M059J (cell line): ENCODE results near the gene DNAH9. TPM values are rescaled to one million over a fixed set of nuclear protein-coding genes. Genes with fewer than 3 reads are reported as not detected.

Source experiments
- DNase-seq: peaks from one replicate; pipeline ENCODE4 v3.0.0-alpha.2; 2012; ENCODE audit warnings: low read depth
- total RNA-seq: library from RNA; depleted of rRNA; stranded (reverse); fragments of >200 nt; shearing (Covaris generic); gene quantifications from 2 replicates; pipeline ENCODE4 v1.2.3, GENCODE V29; 2014

Gene DNAH9
- total RNA-seq, 1 experiment from 2014 or later: not detected

DNA sequence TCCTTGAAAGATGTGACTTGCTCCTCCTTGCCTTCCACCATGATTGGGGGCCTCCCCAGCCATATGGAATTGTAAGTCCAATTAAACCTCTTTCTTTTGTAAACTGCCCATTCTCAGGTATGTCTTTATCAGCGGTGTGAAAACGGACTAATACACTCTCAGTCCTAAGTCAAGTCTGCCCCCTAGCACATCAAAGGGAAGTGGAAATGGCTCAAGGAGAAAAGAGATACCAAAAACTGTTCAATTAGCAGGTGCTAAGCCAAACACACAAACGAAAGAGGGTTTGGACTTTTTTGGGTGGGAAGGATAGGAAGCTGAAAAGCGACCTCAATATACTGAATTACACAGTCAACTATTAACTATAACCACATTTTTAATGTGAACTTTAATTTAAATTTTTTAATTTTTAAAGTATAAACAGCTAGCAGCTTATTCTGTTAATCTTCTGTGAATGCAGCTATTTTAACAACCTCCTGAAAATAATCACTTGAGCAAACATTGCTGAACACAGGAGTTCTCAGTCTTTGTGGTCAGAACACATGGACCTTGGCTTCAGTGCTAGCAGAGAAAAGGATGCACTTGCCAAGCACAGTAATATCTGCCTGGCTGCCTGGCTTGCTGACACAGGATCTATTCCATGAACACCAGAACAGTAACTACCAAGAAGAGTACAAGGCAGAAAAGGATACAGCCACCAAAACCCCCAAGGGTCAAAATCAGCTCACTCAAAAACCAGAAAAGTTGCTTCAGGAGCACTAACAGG, 388.1 kb downstream of the DNAH9 start:
- no peak for DNase-seq

DNA sequence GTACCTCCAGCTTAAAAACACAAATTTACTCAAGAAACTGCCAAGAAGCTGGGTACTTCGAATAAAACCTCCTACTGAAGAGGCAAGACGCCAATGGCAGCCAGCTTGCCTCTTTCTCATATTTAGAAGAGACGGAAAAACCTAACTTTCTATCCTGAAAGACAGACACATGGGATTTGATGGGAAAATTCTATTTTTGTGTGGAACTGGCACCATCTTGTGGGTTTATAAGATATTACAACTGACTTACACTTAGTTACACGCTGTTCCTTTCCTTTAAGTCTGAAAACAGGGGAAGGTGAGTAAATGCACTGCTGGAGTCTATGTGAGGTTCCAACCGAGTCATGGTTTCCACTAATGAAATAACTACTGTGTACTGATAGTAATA, 388.7 kb downstream of the DNAH9 start:
- peak; percentile 43 for DNase-seq

DNA sequence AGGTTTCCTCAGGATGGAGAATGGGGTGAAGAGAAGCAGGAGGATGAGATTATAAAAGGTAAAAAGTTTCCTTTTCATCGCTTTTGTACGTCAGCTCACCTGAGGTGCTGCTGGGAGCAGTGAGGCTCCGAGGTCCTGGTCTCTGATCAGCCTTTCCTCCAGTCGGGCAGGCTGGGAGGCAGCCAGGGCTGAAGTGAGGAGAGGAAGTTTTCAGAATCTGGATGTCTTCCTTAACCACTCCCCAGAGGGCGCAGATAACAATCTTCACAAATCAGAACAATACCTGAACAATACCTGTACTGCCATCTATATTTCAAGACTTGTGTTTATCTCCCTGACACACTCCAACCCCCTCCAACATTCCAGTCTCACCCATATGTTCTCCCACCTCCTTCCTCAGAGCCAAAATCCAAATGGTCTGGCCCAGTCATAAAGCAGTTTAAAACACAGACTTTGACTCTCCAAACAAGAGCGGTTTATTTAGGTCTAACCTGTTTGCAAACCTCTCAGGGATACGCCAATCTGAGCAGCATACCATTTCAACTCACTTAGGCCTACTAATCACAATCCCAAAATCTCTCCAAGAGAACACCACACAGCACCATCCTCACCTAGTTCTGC, 392.2 kb downstream of the DNAH9 start:
- no peak for DNase-seq

DNA sequence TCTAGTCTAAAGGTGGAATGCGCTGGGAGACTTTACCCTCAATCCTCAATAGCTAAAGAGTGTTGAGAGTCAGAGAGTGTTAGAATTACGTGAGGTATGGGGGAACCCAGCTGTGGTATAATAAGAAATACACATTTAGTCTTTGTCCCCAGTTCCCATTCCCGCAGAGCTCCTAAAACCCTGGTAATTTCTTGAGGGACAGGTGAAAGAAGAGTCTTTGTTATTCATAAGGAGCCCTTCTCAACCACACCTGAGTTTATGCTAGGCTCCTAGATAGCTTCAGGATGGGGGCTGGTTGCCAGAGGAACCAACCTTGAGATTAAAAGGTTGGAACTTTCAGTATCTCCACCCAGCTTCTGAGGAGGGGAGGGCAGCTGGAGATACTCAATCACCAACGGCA, 393.2 kb downstream of the DNAH9 start:
- no peak for DNase-seq

DNA sequence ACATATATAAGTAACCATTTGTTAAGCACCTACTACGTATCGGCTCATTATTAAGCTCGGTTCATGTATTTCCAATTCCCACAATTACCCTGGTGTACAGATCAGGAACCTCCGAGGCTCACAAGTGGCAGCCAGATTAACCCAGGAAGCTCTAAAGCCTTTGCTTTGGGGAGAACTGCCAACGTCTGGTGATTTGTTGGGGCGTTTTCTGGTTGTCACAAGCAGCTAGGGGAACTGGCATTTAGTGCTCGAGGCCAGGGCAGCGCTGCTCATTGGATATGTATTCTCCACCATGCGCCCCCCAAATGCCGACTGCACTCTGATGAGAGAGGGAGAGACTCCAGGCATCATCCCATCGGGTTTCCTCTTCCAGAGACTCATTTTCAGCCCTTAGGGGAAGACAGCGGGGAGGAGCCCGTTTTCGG, 398.5 kb downstream of the DNAH9 start:
- peak; percentile 71 for DNase-seq

DNA sequence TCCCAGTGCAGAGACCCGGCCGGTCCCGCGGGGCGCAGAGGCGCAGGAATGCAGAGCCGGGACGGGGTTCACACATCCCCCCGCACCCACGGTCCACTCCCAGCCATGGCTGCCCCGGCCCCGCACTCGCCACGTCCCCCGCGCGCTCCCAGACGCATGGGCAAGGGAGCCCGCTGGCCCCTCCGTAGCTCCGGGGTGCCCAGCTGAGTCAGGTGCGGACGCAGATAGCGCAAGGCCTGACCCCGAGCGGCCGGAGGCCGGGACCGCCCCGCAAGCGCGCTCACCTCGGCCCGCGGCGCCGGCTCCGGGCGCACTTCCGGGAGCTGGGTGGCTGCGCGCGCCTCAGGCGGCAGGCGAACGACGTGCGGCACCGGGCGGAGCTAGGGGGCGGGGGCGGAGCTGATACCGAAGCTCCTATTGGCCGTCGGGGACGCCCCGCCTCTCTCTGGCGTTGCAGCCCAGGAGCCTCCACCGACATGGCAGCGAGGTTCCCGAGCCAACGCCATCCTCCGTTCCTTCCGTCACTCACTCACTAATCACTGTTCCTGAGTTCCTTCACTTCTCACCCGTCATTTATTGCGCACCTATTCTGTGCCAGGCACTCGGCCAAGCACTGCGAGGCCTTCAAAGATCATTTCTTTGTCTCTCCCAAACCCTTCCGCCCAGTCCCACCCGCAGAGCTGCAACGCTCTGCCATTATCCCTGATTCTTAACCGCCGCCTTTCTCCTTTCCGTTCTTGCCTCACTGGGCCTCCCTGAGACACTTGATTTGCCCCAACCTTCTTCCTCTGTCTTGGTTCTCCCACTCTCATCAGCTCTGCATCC, 399.1 kb downstream of the DNAH9 start, which contains the start of gene ZNF18:
TSS of gene ZNF18 (minus strand) at position 329 of the 825 bp plus-strand sequence. CDS start 4,646 bp downstream, outside the sequence.
- DNase-seq: peak; percentile 90

DNA sequence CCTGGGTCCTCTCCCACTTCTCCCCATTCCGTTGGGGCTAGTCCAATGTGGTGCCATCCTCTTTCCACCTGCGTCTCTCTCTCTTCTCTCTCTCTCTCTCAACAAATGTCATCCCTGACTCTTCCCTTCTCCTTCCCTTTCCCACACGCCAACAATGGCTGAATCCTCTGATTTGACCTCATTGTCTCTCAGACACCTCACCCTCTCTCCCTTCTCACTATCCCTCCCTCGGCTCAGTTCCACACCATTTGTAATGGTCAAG, 399.6 kb downstream of the DNAH9 start:
- no peak for DNase-seq

DNA sequence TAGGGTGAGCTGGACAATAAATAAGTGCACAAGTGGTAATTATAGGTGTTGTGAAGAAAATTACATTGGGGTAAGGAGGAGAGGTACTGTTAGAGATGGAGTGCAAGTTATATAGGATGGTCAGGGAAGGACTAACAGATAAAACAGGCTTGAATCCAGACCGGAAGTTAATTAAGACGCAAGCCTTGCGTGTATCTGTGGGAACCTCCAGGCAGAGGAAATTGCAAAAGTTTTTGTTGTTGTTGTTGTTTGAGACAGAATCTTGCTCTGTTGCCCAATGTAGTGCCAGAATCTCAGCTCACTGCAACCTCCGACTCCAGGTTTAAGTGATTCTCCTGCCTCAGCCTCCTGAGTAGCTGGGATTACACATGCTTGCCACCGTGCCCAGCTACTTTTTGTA, 401.4 kb downstream of the DNAH9 start:
- no peak for DNase-seq

DNA sequence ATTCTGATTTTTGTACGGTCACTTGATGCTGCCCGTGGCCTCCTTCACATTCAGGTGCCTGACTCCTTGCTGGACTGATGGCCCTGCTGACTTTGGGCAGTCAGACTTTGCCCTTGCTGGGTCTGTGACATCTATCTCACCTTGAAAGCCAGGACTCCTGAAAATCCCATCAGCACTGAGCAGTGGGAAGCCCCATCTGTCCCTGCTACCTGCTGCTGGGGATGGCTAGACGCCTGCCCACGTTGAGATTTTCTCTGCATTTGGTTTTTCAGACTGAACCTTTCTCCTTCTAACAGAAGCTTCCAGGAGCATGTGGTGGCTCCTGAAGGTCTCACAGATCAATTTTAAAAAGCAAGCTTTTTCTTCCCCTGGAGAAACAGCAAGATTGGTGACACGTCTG, 409.2 kb downstream of the DNAH9 start:
- DNase-seq: no peak
